ENCODE measurements around the gene FAM124A.

DNA sequence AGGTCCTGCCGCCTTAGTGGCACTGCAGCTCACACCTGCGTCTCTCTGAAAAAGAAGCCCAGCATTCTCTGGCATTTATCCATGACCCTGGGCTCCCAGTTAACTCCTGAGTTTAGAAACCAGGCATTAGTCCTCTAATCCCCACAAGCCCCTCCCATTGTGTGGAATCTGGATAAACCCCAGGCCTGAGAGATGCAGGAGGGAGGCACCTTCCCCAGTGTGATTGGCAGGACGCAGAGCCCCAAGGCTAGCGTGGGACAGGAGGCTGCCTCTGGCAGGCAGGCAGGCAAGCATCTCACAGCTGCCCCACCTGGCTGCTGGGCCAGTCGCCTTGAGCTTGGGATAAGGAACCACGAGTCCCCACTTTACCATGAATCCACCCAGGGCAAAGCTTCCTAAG lies 106.3 kb downstream of the FAM124A start:
- TF ChIP-seq, protein P1, sequence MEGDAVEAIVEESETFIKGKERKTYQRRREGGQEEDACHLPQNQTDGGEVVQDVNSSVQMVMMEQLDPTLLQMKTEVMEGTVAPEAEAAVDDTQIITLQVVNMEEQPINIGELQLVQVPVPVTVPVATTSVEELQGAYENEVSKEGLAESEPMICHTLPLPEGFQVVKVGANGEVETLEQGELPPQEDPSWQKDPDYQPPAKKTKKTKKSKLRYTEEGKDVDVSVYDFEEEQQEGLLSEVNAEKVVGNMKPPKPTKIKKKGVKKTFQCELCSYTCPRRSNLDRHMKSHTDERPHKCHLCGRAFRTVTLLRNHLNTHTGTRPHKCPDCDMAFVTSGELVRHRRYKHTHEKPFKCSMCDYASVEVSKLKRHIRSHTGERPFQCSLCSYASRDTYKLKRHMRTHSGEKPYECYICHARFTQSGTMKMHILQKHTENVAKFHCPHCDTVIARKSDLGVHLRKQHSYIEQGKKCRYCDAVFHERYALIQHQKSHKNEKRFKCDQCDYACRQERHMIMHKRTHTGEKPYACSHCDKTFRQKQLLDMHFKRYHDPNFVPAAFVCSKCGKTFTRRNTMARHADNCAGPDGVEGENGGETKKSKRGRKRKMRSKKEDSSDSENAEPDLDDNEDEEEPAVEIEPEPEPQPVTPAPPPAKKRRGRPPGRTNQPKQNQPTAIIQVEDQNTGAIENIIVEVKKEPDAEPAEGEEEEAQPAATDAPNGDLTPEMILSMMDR (conservative IDR thresholded peaks at IDR 0.05 in 1 of 2, IDR thresholded peaks at IDR 0.05 in 1 of 2; ENCODE audit: extremely low read depth in 1 of 2, insufficient read depth in 1 of 2, low read depth in 1 of 2, low read length in 2 of 2) = no peak
- no peak for TF ChIP-seq EZH2 (IDR thresholded peaks at IDR 0.05; ENCODE audit: borderline replicate concordance, low read length)
